ENCODE measurements around the gene KCNB1.

DNA sequence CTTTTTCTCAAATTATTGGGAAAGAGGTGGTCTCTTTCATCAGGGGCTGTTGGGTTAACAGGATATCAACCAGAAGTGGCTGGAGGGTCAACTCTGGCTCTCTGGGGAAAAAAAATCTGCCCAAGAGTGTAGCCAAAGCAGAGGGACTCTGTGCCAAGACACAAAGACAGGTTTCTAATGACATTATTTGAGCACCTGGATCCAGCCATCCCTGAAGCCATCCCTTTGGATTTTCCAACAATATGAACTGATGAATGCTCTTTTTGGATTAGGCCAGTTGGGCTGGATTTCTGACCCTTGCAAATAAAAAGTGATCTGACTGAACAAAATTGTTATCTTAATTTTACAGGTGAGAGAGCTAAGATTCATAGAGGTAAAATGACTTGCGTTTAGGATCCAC, 88.7 kb downstream of the KCNB1 start:
- TF ChIP-seq, protein P1, sequence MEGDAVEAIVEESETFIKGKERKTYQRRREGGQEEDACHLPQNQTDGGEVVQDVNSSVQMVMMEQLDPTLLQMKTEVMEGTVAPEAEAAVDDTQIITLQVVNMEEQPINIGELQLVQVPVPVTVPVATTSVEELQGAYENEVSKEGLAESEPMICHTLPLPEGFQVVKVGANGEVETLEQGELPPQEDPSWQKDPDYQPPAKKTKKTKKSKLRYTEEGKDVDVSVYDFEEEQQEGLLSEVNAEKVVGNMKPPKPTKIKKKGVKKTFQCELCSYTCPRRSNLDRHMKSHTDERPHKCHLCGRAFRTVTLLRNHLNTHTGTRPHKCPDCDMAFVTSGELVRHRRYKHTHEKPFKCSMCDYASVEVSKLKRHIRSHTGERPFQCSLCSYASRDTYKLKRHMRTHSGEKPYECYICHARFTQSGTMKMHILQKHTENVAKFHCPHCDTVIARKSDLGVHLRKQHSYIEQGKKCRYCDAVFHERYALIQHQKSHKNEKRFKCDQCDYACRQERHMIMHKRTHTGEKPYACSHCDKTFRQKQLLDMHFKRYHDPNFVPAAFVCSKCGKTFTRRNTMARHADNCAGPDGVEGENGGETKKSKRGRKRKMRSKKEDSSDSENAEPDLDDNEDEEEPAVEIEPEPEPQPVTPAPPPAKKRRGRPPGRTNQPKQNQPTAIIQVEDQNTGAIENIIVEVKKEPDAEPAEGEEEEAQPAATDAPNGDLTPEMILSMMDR (IDR thresholded peaks at IDR 0.05; ENCODE audit: low read depth, low read length) = no peak
- no peak for TF ChIP-seq EZH2phosphoT487 (IDR thresholded peaks at IDR 0.05; ENCODE audit: low read depth)

Measured in OCI-LY3 (cell line).